ENCODE data around the gene PAX2. TPM values are rescaled to one million over a fixed set of nuclear protein-coding genes. Genes with fewer than 3 reads are reported as not detected.

The PAX2 gene
- total RNA-seq, 1 donor from 2014 or later, result not detected

GRCh38 chr10:100817268-100817839 is 72.0 kb downstream of the PAX2 start:
- TF ChIP-seq CTCF (IDR thresholded peaks at IDR 0.05; ENCODE audit: partially characterized antibody, unreplicated experiment), result no peak
- H3K4me1 Mint-ChIP-seq (ENCODE audit: low read depth, unreplicated experiment), result no peaks in the 10 kb centered on the region
- H3K27me3 Mint-ChIP-seq (ENCODE audit: unreplicated experiment), result peaks cover 10% of the 10 kb centered on the region
- H3K27ac Mint-ChIP-seq (ENCODE audit: unreplicated experiment), result no peak overlapping the region
- no peaks in the 10 kb centered on the region for H3K9me3 Mint-ChIP-seq (ENCODE audit: unreplicated experiment)
- H3K4me3 Mint-ChIP-seq (ENCODE audit: unreplicated experiment), result no peak overlapping the region
- H3K36me3 Mint-ChIP-seq (ENCODE audit: unreplicated experiment), result peaks cover 5% of the 10 kb centered on the region
- no peak for DNase-seq

- Mint-ChIP-seq H3K27me3 (ENCODE audit: unreplicated experiment) (peaks cover 11% of the 10 kb centered on the region), H3K36me3 (ENCODE audit: unreplicated experiment) (peaks cover 5% of the 10 kb centered on the region), H3K4me3 (ENCODE audit: unreplicated experiment) (no peak overlapping the region), H3K4me1 (ENCODE audit: low read depth, unreplicated experiment) (no peaks in the 10 kb centered on the region), H3K9me3 (ENCODE audit: unreplicated experiment) (no peaks in the 10 kb centered on the region), H3K27ac (ENCODE audit: unreplicated experiment) (no peak overlapping the region)
- no peak for TF ChIP-seq CTCF (IDR thresholded peaks at IDR 0.05; ENCODE audit: partially characterized antibody, unreplicated experiment)
- DNase-seq, result no peak
These were observed 74.0 kb downstream of the PAX2 start for GRCh38 chr10:100819424-100819823.

GRCh38 chr10:100823194-100823593 is 77.8 kb downstream of the PAX2 start:
- peaks cover 22% of the 10 kb centered on the region for H3K27me3 Mint-ChIP-seq (ENCODE audit: unreplicated experiment)
- TF ChIP-seq CTCF (IDR thresholded peaks at IDR 0.05; ENCODE audit: partially characterized antibody, unreplicated experiment), result no peak
- H3K36me3 Mint-ChIP-seq (ENCODE audit: unreplicated experiment), result peaks cover 5% of the 10 kb centered on the region
- peaks cover 2% of the 10 kb centered on the region for H3K9me3 Mint-ChIP-seq (ENCODE audit: unreplicated experiment)
- H3K27ac Mint-ChIP-seq (ENCODE audit: unreplicated experiment), result no peak overlapping the region
- H3K4me3 Mint-ChIP-seq (ENCODE audit: unreplicated experiment), result no peak overlapping the region
- no peaks in the 10 kb centered on the region for H3K4me1 Mint-ChIP-seq (ENCODE audit: low read depth, unreplicated experiment)
- no peak for DNase-seq

GRCh38 chr10:100824886-100825285 is 79.5 kb downstream of the PAX2 start:
- Mint-ChIP-seq H3K36me3 (ENCODE audit: unreplicated experiment) (peaks cover 4% of the 10 kb centered on the region), H3K4me3 (ENCODE audit: unreplicated experiment) (no peak overlapping the region), H3K27ac (ENCODE audit: unreplicated experiment) (no peak overlapping the region), H3K4me1 (ENCODE audit: low read depth, unreplicated experiment) (peaks cover 7% of the 10 kb centered on the region), H3K9me3 (ENCODE audit: unreplicated experiment) (peaks cover 2% of the 10 kb centered on the region), H3K27me3 (ENCODE audit: unreplicated experiment) (peaks cover 33% of the 10 kb centered on the region)
- no peak for TF ChIP-seq CTCF (IDR thresholded peaks at IDR 0.05; ENCODE audit: partially characterized antibody, unreplicated experiment)
- DNase-seq, result no peak

- H3K27ac Mint-ChIP-seq (ENCODE audit: unreplicated experiment), result no peak overlapping the region
- TF ChIP-seq CTCF (IDR thresholded peaks at IDR 0.05; ENCODE audit: partially characterized antibody, unreplicated experiment), result no peak
- H3K4me3 Mint-ChIP-seq (ENCODE audit: unreplicated experiment), result no peak overlapping the region
- H3K36me3 Mint-ChIP-seq (ENCODE audit: unreplicated experiment), result no peaks in the 10 kb centered on the region
- peaks cover 7% of the 10 kb centered on the region for H3K4me1 Mint-ChIP-seq (ENCODE audit: low read depth, unreplicated experiment)
- peaks cover 2% of the 10 kb centered on the region for H3K9me3 Mint-ChIP-seq (ENCODE audit: unreplicated experiment)
- DNase-seq, result no peak
- H3K27me3 Mint-ChIP-seq (ENCODE audit: unreplicated experiment), result peaks cover 35% of the 10 kb centered on the region
These were observed 80.0 kb downstream of the PAX2 start for GRCh38 chr10:100825325-100825875.

Measured in glutamatergic neuron (in vitro differentiated cells).